ENCODE measurements around the gene ADA. TPM values are rescaled to one million over a fixed set of nuclear protein-coding genes. Genes with fewer than 3 reads are reported as not detected.

The ADA gene
- polyA plus RNA-seq, 1 of the 3 experiments (the other 2 are of a cell fraction) = 25.7 TPM

- no peak for TF ChIP-seq REST (IDR thresholded peaks at IDR 0.05; ENCODE audit: low read depth, low read length)
Measured at GRCh38 chr20:44644667-44645131, 6.8 kb downstream of the ADA start (continued).

GRCh38 chr20:44644230-44644617, 7.3 kb downstream of the ADA start:
- no peaks in the 10 kb centered on the region for H3K36me3 ChIP-seq (replicated peaks in 1 of 2; ENCODE audit: control insufficient read depth in 1 of 2, insufficient read depth in 2 of 2, low read length in 1 of 2)
- ChIA-PET CTCF (interaction anchor here (2.5 kb wide), 1 partner anchor 39 kb away, joined by 11 read pairs; no protein-coding TSS in a partner anchor), POLR2A (no interaction called here)
- peaks cover 24 to 31% of the 10 kb centered on the region in 2 experiments; a peak in 3 of 4 replicates for H3K4me1 ChIP-seq (ENCODE audit: control insufficient read depth in 1 of 2, insufficient read depth in 2 of 2, low read depth in 1 of 2, low read length in 1 of 2)
- peak overlapping the region; percentile 53; the same call in 1 of the 2 replicates for H3K9ac ChIP-seq
- H3F3A ChIP-seq (replicated peaks; ENCODE audit: insufficient read depth) = peaks cover 19% of the 10 kb centered on the region
- DNase-seq = no peak
- H3K4me2 ChIP-seq = no peak overlapping the region
- H3K9me2 ChIP-seq = no peaks in the 10 kb centered on the region
- H3K4me3 ChIP-seq (ENCODE audit: low read depth in 2 of 2, low read length in 1 of 2) = no peak overlapping the region
- H2AFZ ChIP-seq (ENCODE audit: low read depth) = no peak overlapping the region
- 0 out of 2 replicates have a peak, but pooled peaks cover 3% of the 10 kb centered on the region for H4K20me1 ChIP-seq (ENCODE audit: insufficient read depth)
- TF ChIP-seq CTCF (IDR thresholded peaks at IDR 0.05) (no peak), CHD2 (IDR thresholded peaks at IDR 0.05; ENCODE audit: low read length, partially characterized antibody) (no peak), NFIC (IDR thresholded peaks at IDR 0.05; ENCODE audit: borderline replicate concordance) (no peak), MEF2A (IDR thresholded peaks at IDR 0.05; ENCODE audit: borderline replicate concordance, low read depth) (no peak), ELF1 (IDR thresholded peaks at IDR 0.05) (no peak), TEAD4 (IDR thresholded peaks at IDR 0.05; ENCODE audit: borderline replicate concordance, insufficient read depth) (no peak), FOXJ3 (CRISPR knock-in tag; IDR thresholded peaks at IDR 0.05) (no peak), USF1 (IDR thresholded peaks at IDR 0.05; ENCODE audit: borderline replicate concordance, low read depth) (no peak), MXI1 (IDR thresholded peaks at IDR 0.05; ENCODE audit: low read depth, low read length) (no peak), EZH2phosphoT487 (IDR thresholded peaks at IDR 0.05; ENCODE audit: borderline replicate concordance, low read depth) (no peak), TCF12 (IDR thresholded peaks at IDR 0.05) (no peak), SMC3 (IDR thresholded peaks at IDR 0.05; ENCODE audit: low read depth, low read length) (no peak), FOSL2 (IDR thresholded peaks at IDR 0.05; ENCODE audit: borderline replicate concordance, low read depth) (no peak)
- no peaks in the 10 kb centered on the region for H3K9me3 ChIP-seq
- WGBS (ENCODE audit: low lambda C conversion rate) = 91% methylated on average over 7 of the region's 8 CpGs
- peak overlapping the region in 1 of 2 experiments; percentile 73; a peak in 2 of 4 replicates for H3K27ac ChIP-seq (ENCODE audit: low read depth in 2 of 2, low read length in 1 of 2)
- H3K79me2 ChIP-seq (ENCODE audit: insufficient read depth) = no peaks in the 10 kb centered on the region
- no peaks in the 10 kb centered on the region for H3K27me3 ChIP-seq (ENCODE audit: insufficient read depth)

Measured in SK-N-SH (cell line).